HFF-Myc (cell line): ENCODE measurements around the gene RAD52.

Experiments used
- DNase-seq: peaks from one replicate; pipeline ENCODE4 v3.0.0-alpha.2; 2011; ENCODE audit warnings: low read depth; ENCODE audit errors: extremely low read depth
- H3K4me3 ChIP-seq: replicated peaks from 2 replicates; pipeline ENCODE4 v1.5.1; 2011; ENCODE audit warnings: low read depth, mild to moderate bottlenecking, control low read depth, low read length
- TF ChIP-seq, protein P1 (sequence below): IDR thresholded peaks from 2 replicates; pipeline ENCODE4 v1.5.1; 2012; ENCODE audit warnings: mild to moderate bottlenecking, low read depth, low read length, control low read depth; ENCODE audit errors: missing control alignments

RAD52 gene

GRCh38 chr12:903055-903454, 46.4 kb downstream of the RAD52 start:
- H3K4me3 ChIP-seq, result no peak overlapping the region
- TF ChIP-seq, protein P1, sequence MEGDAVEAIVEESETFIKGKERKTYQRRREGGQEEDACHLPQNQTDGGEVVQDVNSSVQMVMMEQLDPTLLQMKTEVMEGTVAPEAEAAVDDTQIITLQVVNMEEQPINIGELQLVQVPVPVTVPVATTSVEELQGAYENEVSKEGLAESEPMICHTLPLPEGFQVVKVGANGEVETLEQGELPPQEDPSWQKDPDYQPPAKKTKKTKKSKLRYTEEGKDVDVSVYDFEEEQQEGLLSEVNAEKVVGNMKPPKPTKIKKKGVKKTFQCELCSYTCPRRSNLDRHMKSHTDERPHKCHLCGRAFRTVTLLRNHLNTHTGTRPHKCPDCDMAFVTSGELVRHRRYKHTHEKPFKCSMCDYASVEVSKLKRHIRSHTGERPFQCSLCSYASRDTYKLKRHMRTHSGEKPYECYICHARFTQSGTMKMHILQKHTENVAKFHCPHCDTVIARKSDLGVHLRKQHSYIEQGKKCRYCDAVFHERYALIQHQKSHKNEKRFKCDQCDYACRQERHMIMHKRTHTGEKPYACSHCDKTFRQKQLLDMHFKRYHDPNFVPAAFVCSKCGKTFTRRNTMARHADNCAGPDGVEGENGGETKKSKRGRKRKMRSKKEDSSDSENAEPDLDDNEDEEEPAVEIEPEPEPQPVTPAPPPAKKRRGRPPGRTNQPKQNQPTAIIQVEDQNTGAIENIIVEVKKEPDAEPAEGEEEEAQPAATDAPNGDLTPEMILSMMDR, result no peak
- DNase-seq, result no peak

GRCh38 chr12:902581-902980, 46.9 kb downstream of the RAD52 start:
- no peak for DNase-seq
- no peak overlapping the region for H3K4me3 ChIP-seq
- TF ChIP-seq, protein P1, result no peak

DNA sequence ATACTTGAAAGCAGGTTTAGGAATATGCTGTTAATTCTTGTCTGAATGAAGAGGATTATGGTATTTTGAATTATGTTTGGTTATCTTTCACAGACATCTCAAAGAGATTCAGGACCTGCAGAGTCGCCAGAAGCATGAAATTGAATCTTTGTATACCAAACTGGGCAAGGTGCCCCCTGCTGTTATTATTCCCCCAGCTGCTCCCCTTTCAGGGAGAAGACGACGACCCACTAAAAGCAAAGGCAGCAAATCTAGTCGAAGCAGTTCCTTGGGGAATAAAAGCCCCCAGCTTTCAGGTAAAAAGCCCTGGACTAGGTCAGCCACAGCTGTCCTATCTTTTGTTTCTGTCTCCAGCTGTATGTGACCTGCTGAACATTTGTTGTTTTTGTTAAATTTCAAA, 52.1 kb downstream of the RAD52 start:
- no peak overlapping the region for H3K4me3 ChIP-seq
- DNase-seq, result no peak
- TF ChIP-seq, protein P1, result no peak

DNA sequence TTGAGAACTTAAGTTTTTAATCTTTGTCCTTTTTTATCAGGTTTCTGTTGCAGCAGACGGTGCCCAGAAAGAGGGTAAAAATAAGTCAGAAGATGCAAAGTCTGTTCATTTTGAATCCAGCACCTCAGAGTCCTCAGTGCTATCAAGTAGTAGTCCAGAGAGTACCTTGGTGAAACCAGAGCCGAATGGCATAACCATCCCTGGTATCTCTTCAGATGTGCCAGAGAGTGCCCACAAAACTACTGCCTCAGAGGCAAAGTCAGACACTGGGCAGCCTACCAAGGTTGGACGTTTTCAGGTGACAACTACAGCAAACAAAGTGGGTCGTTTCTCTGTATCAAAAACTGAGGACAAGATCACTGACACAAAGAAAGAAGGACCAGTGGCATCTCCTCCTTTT, 53.5 kb downstream of the RAD52 start:
- TF ChIP-seq, protein P1, result no peak
- no peak for DNase-seq
- H3K4me3 ChIP-seq, result no peak overlapping the region

GRCh38 chr12:894226-894625, 55.3 kb downstream of the RAD52 start:
- TF ChIP-seq, protein P1, result no peak
- no peak overlapping the region for H3K4me3 ChIP-seq
- no peak for DNase-seq

DNA sequence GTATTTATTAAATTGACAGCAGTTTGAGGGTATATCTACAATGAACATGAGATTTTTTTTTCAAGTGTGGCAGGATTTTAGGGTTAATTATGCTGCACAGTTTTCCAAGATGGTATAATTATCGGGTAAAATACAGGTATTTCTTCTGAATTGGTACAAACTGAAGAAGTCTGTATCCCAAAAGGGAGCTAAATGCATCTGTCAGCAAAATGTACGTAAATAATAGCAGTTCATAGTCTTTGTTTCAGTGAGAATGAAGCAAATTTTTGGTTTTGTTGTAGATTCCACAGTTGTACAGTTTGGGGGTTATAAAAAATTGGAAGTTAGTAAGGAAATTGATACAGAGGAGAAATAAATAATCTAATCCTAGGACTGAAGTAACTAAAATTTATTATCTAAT, 63.3 kb downstream of the RAD52 start:
- H3K4me3 ChIP-seq, result no peak overlapping the region
- DNase-seq, result no peak
- TF ChIP-seq, protein P1, result no peak

GRCh38 chr12:885701-886100, 63.8 kb downstream of the RAD52 start:
- H3K4me3 ChIP-seq, result no peak overlapping the region
- TF ChIP-seq, protein P1, result no peak

More at GRCh38 chr12:885701-886100, 63.8 kb downstream of the RAD52 start:
- DNase-seq, result no peak
